SU-DHL-6 (cell line): ENCODE results near the gene CHRM2.

Source experiments
- H2AFZ ChIP-seq: fragments of 200-600 bp; sonication (generic); 2 replicates; pipeline ENCODE4 v1.6.1; 2014; ENCODE audit warnings: low read depth, mild to moderate bottlenecking, moderate library complexity, mixed read lengths, antibody characterized with exemption, low read length; ENCODE audit not compliant: severe bottlenecking
- H3F3A ChIP-seq: fragments of 200-600 bp; shearing (Covaris generic); 2 replicates; pipeline ENCODE4 v1.6.0; 2016; ENCODE audit warnings: antibody characterized with exemption, mild to moderate bottlenecking; ENCODE audit not compliant: insufficient read depth
- H3K27ac ChIP-seq: fragments of 200-600 bp; sonication (generic); 2 replicates; pipeline ENCODE4 v1.5.1; 2016; ENCODE audit warnings: low read depth, mild to moderate bottlenecking, low read length, moderate library complexity, mixed read lengths
- H3K27me3 ChIP-seq: fragments of 200-600 bp; sonication (generic), shearing (Covaris generic); 2 replicates; pipeline ENCODE4 v1.6.0; 2014; ENCODE audit warnings: mild to moderate bottlenecking, low read length
- H3K36me3 ChIP-seq: fragments of 200-600 bp; sonication (generic); 2 replicates; pipeline ENCODE4 v1.6.1; 2014; ENCODE audit warnings: mild to moderate bottlenecking, low read length, mixed read lengths
- H3K4me2 ChIP-seq: fragments of 300-600, 200-600 bp; shearing (Covaris generic), sonication (generic); 2 replicates; pipeline ENCODE4 v1.6.0; 2014; ENCODE audit warnings: low read length, low read depth, mild to moderate bottlenecking; ENCODE audit not compliant: poor library complexity, severe bottlenecking
- H3K4me3 ChIP-seq: fragments of 200-600 bp; sonication (generic); 2 replicates; pipeline ENCODE4 v1.5.1; 2014; ENCODE audit warnings: antibody characterized with exemption, low read length, mild to moderate bottlenecking, mixed read lengths; ENCODE audit not compliant: insufficient read depth, poor library complexity, severe bottlenecking
- H3K79me2 ChIP-seq: fragments of 200-600 bp; sonication (generic); 2 replicates; pipeline ENCODE4 v1.6.1; 2014; ENCODE audit warnings: mild to moderate bottlenecking, low read length, moderate library complexity; ENCODE audit not compliant: insufficient read depth
- H3K9ac ChIP-seq: fragments of 200-600 bp; sonication (generic); 2 replicates; pipeline ENCODE4 v1.7.0; 2014; ENCODE audit warnings: mild to moderate bottlenecking, low read length
- H3K9me2 ChIP-seq: fragments of 200-600 bp; sonication (generic); replicated peaks from 2 replicates; pipeline ENCODE4 v1.6.1; 2014; ENCODE audit warnings: low read length; ENCODE audit not compliant: insufficient read depth
- H3K9me3 ChIP-seq: fragments of 200-600 bp; sonication (generic); 2 replicates; pipeline ENCODE4 v1.6.1; 2014; ENCODE audit warnings: low read length, mixed read lengths; ENCODE audit not compliant: insufficient read depth
- H4K20me1 ChIP-seq: fragments of 200-600 bp; sonication (generic); 2 replicates; pipeline ENCODE4 v1.6.1; 2014; ENCODE audit warnings: low read depth, mild to moderate bottlenecking, antibody characterized with exemption, low read length, moderate library complexity, mixed read lengths
- EZH2phosphoT487 ChIP-seq: fragments of 200-600 bp; sonication (generic), shearing (Covaris generic); conservative IDR thresholded peaks from 2 replicates; pipeline ENCODE4 v1.6.1; 2018; ENCODE audit warnings: mild to moderate bottlenecking, antibody characterized with exemption, low read length, moderate library complexity, mixed read lengths
- TF ChIP-seq, protein P1 (sequence below): fragments of 200-600 bp; sonication (generic); IDR thresholded peaks from one replicate; pipeline ENCODE4 v1.5.1; 2017; ENCODE audit warnings: antibody characterized with exemption, mild to moderate bottlenecking, low read length, moderate library complexity; ENCODE audit not compliant: insufficient read depth, poor library complexity, severe bottlenecking

The CHRM2 gene

DNA sequence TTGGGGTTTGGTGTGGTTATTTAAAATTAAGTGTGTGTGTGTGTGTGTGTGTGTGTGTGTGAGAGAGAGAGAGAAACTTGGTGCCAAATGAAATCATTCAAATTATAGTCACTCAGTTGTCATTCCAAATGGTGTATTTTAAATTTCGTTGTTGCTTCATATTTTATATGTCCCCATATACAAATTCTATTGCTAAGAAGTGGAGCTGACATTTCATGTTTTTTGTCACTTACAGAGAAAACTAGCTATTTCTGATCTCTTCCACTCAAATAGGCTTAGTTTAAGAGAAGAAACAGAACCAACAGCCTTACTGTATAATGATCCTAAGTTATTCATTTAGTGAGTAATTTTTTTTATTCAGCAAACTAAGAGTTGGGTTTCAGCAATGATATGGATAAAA is 42.3 kb downstream of the CHRM2 start:
- H3F3A ChIP-seq = no peaks in the 10 kb centered on the region
- H2AFZ ChIP-seq = no peak overlapping the region
- TF ChIP-seq, protein P1, sequence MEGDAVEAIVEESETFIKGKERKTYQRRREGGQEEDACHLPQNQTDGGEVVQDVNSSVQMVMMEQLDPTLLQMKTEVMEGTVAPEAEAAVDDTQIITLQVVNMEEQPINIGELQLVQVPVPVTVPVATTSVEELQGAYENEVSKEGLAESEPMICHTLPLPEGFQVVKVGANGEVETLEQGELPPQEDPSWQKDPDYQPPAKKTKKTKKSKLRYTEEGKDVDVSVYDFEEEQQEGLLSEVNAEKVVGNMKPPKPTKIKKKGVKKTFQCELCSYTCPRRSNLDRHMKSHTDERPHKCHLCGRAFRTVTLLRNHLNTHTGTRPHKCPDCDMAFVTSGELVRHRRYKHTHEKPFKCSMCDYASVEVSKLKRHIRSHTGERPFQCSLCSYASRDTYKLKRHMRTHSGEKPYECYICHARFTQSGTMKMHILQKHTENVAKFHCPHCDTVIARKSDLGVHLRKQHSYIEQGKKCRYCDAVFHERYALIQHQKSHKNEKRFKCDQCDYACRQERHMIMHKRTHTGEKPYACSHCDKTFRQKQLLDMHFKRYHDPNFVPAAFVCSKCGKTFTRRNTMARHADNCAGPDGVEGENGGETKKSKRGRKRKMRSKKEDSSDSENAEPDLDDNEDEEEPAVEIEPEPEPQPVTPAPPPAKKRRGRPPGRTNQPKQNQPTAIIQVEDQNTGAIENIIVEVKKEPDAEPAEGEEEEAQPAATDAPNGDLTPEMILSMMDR = no peak
- TF ChIP-seq EZH2phosphoT487 = no peak
- H3K9me3 ChIP-seq = no peaks in the 10 kb centered on the region
- no peaks in the 10 kb centered on the region for H4K20me1 ChIP-seq
- no peak overlapping the region for H3K27ac ChIP-seq
- H3K27me3 ChIP-seq = no peaks in the 10 kb centered on the region
- no peak overlapping the region for H3K4me3 ChIP-seq
- H3K9ac ChIP-seq = no peak overlapping the region
- H3K79me2 ChIP-seq = no peaks in the 10 kb centered on the region
- H3K4me2 ChIP-seq = no peak overlapping the region
- H3K36me3 ChIP-seq = no peaks in the 10 kb centered on the region
- no peaks in the 10 kb centered on the region for H3K9me2 ChIP-seq

DNA sequence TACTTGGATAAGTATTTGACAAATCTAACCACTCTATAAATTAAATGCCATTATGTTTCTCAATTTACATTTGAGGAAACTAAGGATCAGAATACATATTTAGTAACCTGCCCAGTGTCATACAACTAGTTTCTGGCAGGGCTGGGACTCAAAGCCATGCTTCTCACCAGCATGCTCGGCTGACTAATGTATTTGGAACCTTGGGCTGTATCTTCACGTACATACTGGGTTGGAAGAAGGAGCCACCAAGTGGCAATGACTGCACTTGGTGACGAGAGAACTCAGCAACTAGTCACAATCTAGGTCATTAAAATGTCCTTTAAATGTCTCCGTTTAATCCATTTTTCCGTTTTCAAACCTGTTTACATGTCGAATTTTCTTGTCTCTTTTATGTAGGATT is 42.9 kb downstream of the CHRM2 start:
- H3K27ac ChIP-seq = no peak overlapping the region
- no peaks in the 10 kb centered on the region for H3K9me3 ChIP-seq
- H3K4me2 ChIP-seq = no peak overlapping the region
- H3K79me2 ChIP-seq = no peaks in the 10 kb centered on the region
- no peaks in the 10 kb centered on the region for H3K36me3 ChIP-seq
- H3K4me3 ChIP-seq = no peak overlapping the region
- no peaks in the 10 kb centered on the region for H3K27me3 ChIP-seq
- no peaks in the 10 kb centered on the region for H4K20me1 ChIP-seq
- no peaks in the 10 kb centered on the region for H3F3A ChIP-seq
- H3K9ac ChIP-seq = no peak overlapping the region
- H3K9me2 ChIP-seq = no peaks in the 10 kb centered on the region
- TF ChIP-seq EZH2phosphoT487 = no peak
- H2AFZ ChIP-seq = no peak overlapping the region

DNA sequence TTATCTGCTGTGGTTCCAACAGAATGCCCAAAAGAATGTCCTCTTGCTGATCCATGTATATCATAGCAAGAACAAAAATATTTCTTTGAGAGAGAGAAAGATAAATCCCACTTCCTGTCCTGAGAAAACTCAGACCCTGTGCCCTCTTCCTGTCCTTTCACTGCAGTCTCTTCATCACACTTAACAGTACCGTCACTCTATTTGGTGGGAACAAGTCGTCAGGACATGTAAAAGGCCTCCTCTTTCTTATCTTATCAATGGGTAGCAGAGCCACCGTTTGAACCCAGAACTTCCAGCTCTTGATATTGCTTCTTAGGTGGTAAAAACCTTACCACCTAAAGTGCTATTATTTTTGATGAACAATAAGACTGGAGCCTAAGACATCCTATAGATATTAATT is 43.9 kb downstream of the CHRM2 start:
- Histone ChIP-seq H3K36me3 (no peaks in the 10 kb centered on the region), H4K20me1 (no peaks in the 10 kb centered on the region), H3K9me2 (no peaks in the 10 kb centered on the region), H3K27me3 (no peaks in the 10 kb centered on the region), H3K9ac (no peak overlapping the region), H3K79me2 (no peaks in the 10 kb centered on the region), H3K4me2 (no peak overlapping the region), H3K27ac (no peak overlapping the region), H3K9me3 (no peaks in the 10 kb centered on the region), H2AFZ (no peak overlapping the region), H3F3A (no peaks in the 10 kb centered on the region), H3K4me3 (no peak overlapping the region)
- TF ChIP-seq EZH2phosphoT487 = no peak
- TF ChIP-seq, protein P1 = no peak

DNA sequence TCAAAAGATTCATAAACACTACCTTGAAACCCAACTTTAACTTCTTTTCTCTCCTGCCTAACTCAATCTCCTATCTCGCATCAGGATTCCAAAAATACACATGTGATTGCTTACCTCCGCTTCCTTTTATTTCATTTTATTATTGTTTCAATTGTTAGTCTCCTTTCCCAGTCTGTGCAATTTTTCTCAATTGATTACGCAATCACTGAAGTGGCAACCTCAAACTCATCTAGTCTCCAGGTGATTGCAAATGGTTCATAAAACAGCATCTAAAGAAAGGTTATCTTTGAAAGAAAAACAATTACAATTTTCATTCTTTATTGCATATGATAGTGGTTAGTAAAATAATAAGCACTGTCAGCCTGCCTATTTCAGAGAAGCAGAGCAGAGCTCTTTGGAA is 45.6 kb downstream of the CHRM2 start:
- Histone ChIP-seq H3K4me2 (no peak overlapping the region), H3K9me2 (no peaks in the 10 kb centered on the region), H3K27ac (no peak overlapping the region), H3K27me3 (no peaks in the 10 kb centered on the region), H3K79me2 (no peaks in the 10 kb centered on the region), H3K4me3 (no peak overlapping the region), H3K36me3 (no peaks in the 10 kb centered on the region), H3F3A (no peaks in the 10 kb centered on the region), H4K20me1 (no peaks in the 10 kb centered on the region), H2AFZ (no peak overlapping the region), H3K9ac (no peak overlapping the region), H3K9me3 (no peaks in the 10 kb centered on the region)
- TF ChIP-seq, protein P1 = no peak
- TF ChIP-seq EZH2phosphoT487 = no peak
